Smooth muscle cell (in vitro differentiated cells): Measurements from ENCODE around the gene ULK3. TPM values are rescaled to one million over a fixed set of nuclear protein-coding genes. Genes with fewer than 3 reads are reported as not detected.

Experiments used
- DNase-seq: peaks from one replicate; lab custom pipeline; 2025; ENCODE audit not compliant: unreplicated experiment; lab: John Stamatoyannopoulos, UW
- H2AFZ ChIP-seq: fragments of 200-600 bp; sonication (generic); 2 replicates; pipeline ENCODE4 v1.6.0; 2016; ENCODE audit warnings: antibody characterized with exemption, low read depth, mild to moderate bottlenecking
- H3F3A ChIP-seq: fragments of 200-600 bp; sonication (generic); 2 replicates; pipeline ENCODE4 v1.6.0; 2017; ENCODE audit warnings: antibody characterized with exemption, low read depth
- H3K27ac ChIP-seq: fragments of 200-600 bp; sonication (generic); 2 replicates; pipeline ENCODE4 v1.5.1; 2016; ENCODE audit warnings: low read depth, mild to moderate bottlenecking
- H3K27me3 ChIP-seq: fragments of 200-600 bp; sonication (generic); 2 replicates; pipeline ENCODE4 v1.6.1; 2016; ENCODE audit warnings: low read depth, mild to moderate bottlenecking
- H3K36me3 ChIP-seq: fragments of 200-600 bp; sonication (generic); 2 replicates; pipeline ENCODE4 v1.5.1; 2016; ENCODE audit warnings: low read depth
- H3K4me1 ChIP-seq: fragments of 200-600 bp; sonication (generic); 2 replicates; pipeline ENCODE4 v1.5.1; 2016; ENCODE audit warnings: low read depth
- H3K4me2 ChIP-seq: fragments of 200-600 bp; sonication (generic); 2 replicates; pipeline ENCODE4 v1.6.0; 2016; ENCODE audit warnings: mild to moderate bottlenecking
- H3K4me3 ChIP-seq: fragments of 200-600 bp; sonication (generic); 2 replicates; pipeline ENCODE4 v1.5.1; 2016; ENCODE audit warnings: mild to moderate bottlenecking
- H3K79me2 ChIP-seq: fragments of 200-600 bp; sonication (generic); 2 replicates; pipeline ENCODE4 v1.6.0; 2016; ENCODE audit warnings: low read depth, mild to moderate bottlenecking
- H3K9ac ChIP-seq: fragments of 200-600 bp; sonication (generic); 2 replicates; pipeline ENCODE4 v1.6.0; 2016; ENCODE audit warnings: low read depth
- H3K9me3 ChIP-seq: fragments of 200-600 bp; sonication (generic); replicated peaks from 2 replicates; pipeline ENCODE4 v1.5.1; 2016; ENCODE audit warnings: low read depth
- H4K20me1 ChIP-seq: fragments of 200-600 bp; sonication (generic); 2 replicates; pipeline ENCODE4 v1.6.0; 2016; ENCODE audit warnings: low read depth
- WGBS: methylation state at CpG from one replicate; pipeline ENCODE4 v1.1.7; 2016; ENCODE audit warnings: low lambda C conversion rate; 5-methylcytosine and 5-hydroxymethylcytosine counted together
- polyA plus RNA-seq: library from polyadenylated mRNA; unstranded; fragments of >200 nt; fragmentation: Nextera tagmentation; extraction: Ambion mirVana; gene quantifications from 2 replicates; pipeline ENCODE4 v1.2.1, GENCODE V29; 2016
- total RNA-seq: library from RNA; depleted of rRNA; stranded (reverse); fragments of >200 nt; gene quantifications from 2 replicates; pipeline ENCODE4 v1.2.3, GENCODE V29; 2014
- TF ChIP-seq, protein P1 (sequence below): fragments of 200-600 bp; sonication (generic); IDR thresholded peaks from 2 replicates; pipeline ENCODE4 v1.5.1; 2017; ENCODE audit warnings: borderline replicate concordance, mild to moderate bottlenecking, antibody characterized with exemption; ENCODE audit not compliant: insufficient read depth, poor library complexity, severe bottlenecking

Gene ULK3
- total and polyA plus RNA-seq, 2 experiments from 2014 or later: 14.2 to 20.8 TPM

DNA sequence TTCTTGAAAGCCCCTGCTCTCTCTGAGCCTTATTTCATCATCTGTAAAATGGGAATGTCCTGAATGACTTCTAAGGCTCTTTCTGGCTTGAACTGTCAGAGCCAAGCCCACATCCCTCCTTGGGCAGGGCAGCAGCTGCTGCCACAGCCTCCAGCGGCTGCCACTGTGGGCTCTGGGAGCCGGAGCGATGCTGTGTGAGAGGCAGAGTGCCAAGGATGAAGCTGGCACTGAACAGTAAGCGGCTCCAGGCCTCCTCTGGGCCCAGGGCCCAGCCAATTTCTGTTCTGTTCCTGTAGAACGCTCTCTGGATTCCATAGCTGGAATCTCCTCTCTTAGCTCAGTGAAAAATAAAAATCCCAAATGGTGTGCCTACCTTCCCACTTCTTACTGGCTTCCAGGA is 12.1 kb downstream of the ULK3 start:
- no peak overlapping the region for H3K9ac ChIP-seq
- 89% methylated on average over 5 of the region's 5 CpGs for WGBS
- peaks cover 35% of the 10 kb centered on the region for H3K27me3 ChIP-seq
- H3K4me3 ChIP-seq: no peak overlapping the region
- H2AFZ ChIP-seq: no peak overlapping the region
- DNase-seq: no peak
- H3K79me2 ChIP-seq: no peaks in the 10 kb centered on the region
- H3F3A ChIP-seq: no peaks in the 10 kb centered on the region
- H3K4me2 ChIP-seq: no peak overlapping the region
- no peaks in the 10 kb centered on the region for H3K9me3 ChIP-seq
- no peaks in the 10 kb centered on the region for H4K20me1 ChIP-seq
- peaks cover 3% of the 10 kb centered on the region for H3K4me1 ChIP-seq
- H3K36me3 ChIP-seq: no peaks in the 10 kb centered on the region
- TF ChIP-seq, protein P1, sequence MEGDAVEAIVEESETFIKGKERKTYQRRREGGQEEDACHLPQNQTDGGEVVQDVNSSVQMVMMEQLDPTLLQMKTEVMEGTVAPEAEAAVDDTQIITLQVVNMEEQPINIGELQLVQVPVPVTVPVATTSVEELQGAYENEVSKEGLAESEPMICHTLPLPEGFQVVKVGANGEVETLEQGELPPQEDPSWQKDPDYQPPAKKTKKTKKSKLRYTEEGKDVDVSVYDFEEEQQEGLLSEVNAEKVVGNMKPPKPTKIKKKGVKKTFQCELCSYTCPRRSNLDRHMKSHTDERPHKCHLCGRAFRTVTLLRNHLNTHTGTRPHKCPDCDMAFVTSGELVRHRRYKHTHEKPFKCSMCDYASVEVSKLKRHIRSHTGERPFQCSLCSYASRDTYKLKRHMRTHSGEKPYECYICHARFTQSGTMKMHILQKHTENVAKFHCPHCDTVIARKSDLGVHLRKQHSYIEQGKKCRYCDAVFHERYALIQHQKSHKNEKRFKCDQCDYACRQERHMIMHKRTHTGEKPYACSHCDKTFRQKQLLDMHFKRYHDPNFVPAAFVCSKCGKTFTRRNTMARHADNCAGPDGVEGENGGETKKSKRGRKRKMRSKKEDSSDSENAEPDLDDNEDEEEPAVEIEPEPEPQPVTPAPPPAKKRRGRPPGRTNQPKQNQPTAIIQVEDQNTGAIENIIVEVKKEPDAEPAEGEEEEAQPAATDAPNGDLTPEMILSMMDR: no peak
- H3K27ac ChIP-seq: no peak overlapping the region

DNA sequence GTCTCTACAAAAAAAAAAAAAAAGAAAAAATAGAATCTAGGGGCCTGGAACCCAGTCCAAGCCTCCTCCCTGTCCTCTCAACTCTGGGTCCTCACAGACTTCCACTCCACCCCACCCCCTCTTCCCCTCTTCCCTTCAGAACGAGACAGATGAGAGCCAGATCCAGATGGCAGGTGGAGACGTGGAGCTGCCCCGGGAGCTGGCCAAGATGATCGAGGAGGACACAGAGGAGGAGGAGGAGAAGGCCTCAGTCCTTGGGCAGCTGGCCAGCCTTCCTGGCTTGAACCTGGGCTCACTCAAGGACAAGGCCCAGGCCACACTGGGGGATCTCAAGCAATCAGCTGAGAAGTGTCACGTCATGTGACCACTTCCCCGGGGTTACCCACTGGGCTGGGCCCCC is 13.0 kb downstream of the ULK3 start:
- H2AFZ ChIP-seq: no peak overlapping the region
- H3K9ac ChIP-seq: no peak overlapping the region
- no peak overlapping the region for H3K4me2 ChIP-seq
- no peaks in the 10 kb centered on the region for H4K20me1 ChIP-seq
- H3K36me3 ChIP-seq: no peaks in the 10 kb centered on the region
- TF ChIP-seq, protein P1: no peak
- H3K4me1 ChIP-seq: peaks cover 3% of the 10 kb centered on the region
- no peak overlapping the region for H3K27ac ChIP-seq
- WGBS: 80% methylated on average over 6 of the region's 6 CpGs
- H3F3A ChIP-seq: no peaks in the 10 kb centered on the region
- H3K27me3 ChIP-seq: peaks cover 43% of the 10 kb centered on the region
- H3K4me3 ChIP-seq: no peak overlapping the region
- no peaks in the 10 kb centered on the region for H3K9me3 ChIP-seq
- H3K79me2 ChIP-seq: no peaks in the 10 kb centered on the region
- DNase-seq: no peak

DNA sequence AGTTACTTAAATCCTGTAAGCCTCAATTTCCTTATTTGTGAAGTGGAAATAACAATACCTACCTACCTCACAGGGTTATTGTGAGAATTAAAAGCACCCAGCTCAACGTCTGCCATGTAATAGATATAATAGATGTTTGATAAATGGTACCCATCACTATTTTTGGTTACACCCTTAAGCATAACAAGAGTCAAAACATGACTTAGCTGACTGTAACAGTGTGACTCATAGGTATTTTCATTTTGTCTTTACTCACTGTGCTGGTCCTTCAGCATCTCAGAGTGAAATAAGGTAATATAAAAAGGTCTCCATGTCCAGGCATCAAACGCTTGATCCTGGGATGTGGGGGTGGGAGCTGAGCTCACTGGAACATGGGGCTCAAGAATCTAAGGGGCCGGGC is 13.5 kb downstream of the ULK3 start:
- Histone ChIP-seq H3K36me3 (no peaks in the 10 kb centered on the region), H3K9ac (no peak overlapping the region), H3K4me3 (no peak overlapping the region), H3K27ac (no peak overlapping the region), H3K4me2 (no peak overlapping the region), H3F3A (no peaks in the 10 kb centered on the region), H3K27me3 (peaks cover 48% of the 10 kb centered on the region), H4K20me1 (no peaks in the 10 kb centered on the region), H3K4me1 (peaks cover 3% of the 10 kb centered on the region), H2AFZ (no peak overlapping the region), H3K9me3 (no peaks in the 10 kb centered on the region), H3K79me2 (no peaks in the 10 kb centered on the region)
- TF ChIP-seq, protein P1: no peak
- WGBS: 82% methylated on average over 3 of the region's 3 CpGs
- no peak for DNase-seq

DNA sequence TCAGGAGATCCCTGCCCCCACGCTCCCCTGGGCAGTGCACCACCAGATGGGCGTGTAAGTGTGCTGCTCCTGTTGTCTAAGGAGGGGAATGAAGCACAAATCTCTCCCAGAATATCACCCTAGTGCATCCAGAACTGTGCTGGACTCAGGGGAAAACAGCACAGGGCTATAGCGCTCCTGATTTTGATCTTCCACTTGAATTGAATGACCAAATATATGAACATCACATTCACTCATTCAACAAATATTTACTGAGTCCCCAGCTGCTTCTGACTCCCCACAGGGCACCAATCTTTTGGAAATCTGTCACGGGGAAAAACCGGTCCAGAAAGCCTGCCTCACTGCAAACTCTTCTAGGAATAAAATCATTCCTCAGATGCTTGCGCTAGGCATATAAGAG is 14.1 kb downstream of the ULK3 start:
- H3K4me3 ChIP-seq: no peak overlapping the region
- peaks cover 3% of the 10 kb centered on the region for H3K4me1 ChIP-seq
- no peaks in the 10 kb centered on the region for H3F3A ChIP-seq
- WGBS: 86% methylated on average over 6 of the region's 6 CpGs
- H3K9me3 ChIP-seq: no peaks in the 10 kb centered on the region
- H3K79me2 ChIP-seq: no peaks in the 10 kb centered on the region
- H3K27me3 ChIP-seq: peaks cover 55% of the 10 kb centered on the region
- H3K27ac ChIP-seq: no peak overlapping the region
- H2AFZ ChIP-seq: no peak overlapping the region
- DNase-seq: no peak
- no peak overlapping the region for H3K9ac ChIP-seq
- TF ChIP-seq, protein P1: no peak
- H4K20me1 ChIP-seq: no peaks in the 10 kb centered on the region
- H3K4me2 ChIP-seq: no peak overlapping the region
- H3K36me3 ChIP-seq: no peaks in the 10 kb centered on the region
